ENCODE results near the gene AFF4. TPM values are rescaled to one million over a fixed set of nuclear protein-coding genes. Genes with fewer than 3 reads are reported as not detected.

AFF4 gene
- total RNA-seq, 1 experiment from 2014 or later: 85.3 TPM

DNA sequence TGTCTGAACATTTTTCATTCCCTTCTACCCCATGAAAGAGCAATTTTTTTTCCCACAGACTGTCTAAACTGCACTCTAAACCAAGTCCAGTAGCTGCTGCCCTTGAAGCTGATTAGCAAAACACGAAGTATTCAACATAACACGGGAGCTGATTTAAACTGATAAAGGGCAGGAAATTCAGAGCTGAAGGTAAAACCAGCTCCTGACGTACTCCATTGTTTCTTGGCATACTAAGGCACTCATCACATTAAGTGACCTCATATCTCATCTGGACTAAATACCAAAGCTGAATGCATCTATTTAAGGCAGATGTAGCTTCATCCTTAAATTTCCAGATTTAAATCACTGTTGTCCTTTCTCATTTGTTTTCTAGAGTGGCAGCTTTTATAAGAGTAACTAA is 109.1 kb downstream of the AFF4 start:
- no TSS peak for BruUV-seq (replicated peaks)
- H3K36me3 ChIP-seq (ENCODE audit: insufficient read depth, low read length, poor library complexity, severe bottlenecking): no peaks in the 10 kb centered on the region
- H3K27ac ChIP-seq (ENCODE audit: low read depth, low read length, poor library complexity, severe bottlenecking): no peak overlapping the region
- H3K27me3 ChIP-seq (replicated peaks; ENCODE audit: insufficient read depth, low read depth, low read length, poor library complexity): no peaks in the 10 kb centered on the region
- no peak for DNase-seq (ENCODE audit: low spot score)
- ChIA-PET POLR2A (ENCODE audit: low non-redundant PET) (no interaction called here), CTCF (no interaction called here)
- intact Hi-C loops (cut with micrococcal nuclease; ENCODE audit: unreplicated experiment): no loop called here
- TF ChIP-seq EZH2 (IDR thresholded peaks at IDR 0.05; ENCODE audit: borderline replicate concordance, low read depth, low read length, poor library complexity, severe bottlenecking): no peak
- no peak for TF ChIP-seq CTCF (conservative IDR thresholded peaks at IDR 0.05; ENCODE audit: low read depth, low read length)
- no peaks in the 10 kb centered on the region for H3K4me1 ChIP-seq (ENCODE audit: insufficient read depth, low read length, poor library complexity, severe bottlenecking)
- H3K9me3 ChIP-seq (ENCODE audit: low read depth, low read length, poor library complexity, severe bottlenecking): no peaks in the 10 kb centered on the region
- H3K4me3 ChIP-seq (ENCODE audit: low read depth, low read length, poor library complexity, severe bottlenecking): no peak overlapping the region

DNA sequence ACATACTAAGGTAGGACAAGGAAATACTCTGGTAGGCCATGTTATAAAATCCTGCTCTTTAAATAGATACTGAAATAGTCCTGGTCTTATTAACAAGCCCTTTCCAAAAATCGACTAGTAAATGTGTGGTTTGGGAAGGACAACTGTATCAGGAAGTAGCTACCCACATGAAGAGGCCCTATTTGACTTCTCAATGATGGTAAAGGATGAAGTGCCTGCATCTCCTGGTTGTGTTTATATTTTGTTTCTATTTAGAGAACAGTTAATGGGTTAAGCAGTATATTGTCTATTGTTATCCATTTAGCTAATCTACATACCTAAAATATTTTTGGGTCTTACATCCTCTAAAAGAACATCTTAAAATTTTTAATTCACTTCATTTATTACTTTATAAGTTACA is 109.6 kb downstream of the AFF4 start:
- H3K36me3 ChIP-seq (ENCODE audit: insufficient read depth, low read length, poor library complexity, severe bottlenecking): no peaks in the 10 kb centered on the region
- H3K9me3 ChIP-seq (ENCODE audit: low read depth, low read length, poor library complexity, severe bottlenecking): no peaks in the 10 kb centered on the region
- CTCF ChIA-PET: no interaction called here
- no peak for TF ChIP-seq EZH2 (IDR thresholded peaks at IDR 0.05; ENCODE audit: borderline replicate concordance, low read depth, low read length, poor library complexity, severe bottlenecking)
- TF ChIP-seq CTCF (conservative IDR thresholded peaks at IDR 0.05; ENCODE audit: low read depth, low read length): no peak
- DNase-seq (ENCODE audit: low spot score): no peak
- no peak overlapping the region for H3K27ac ChIP-seq (ENCODE audit: low read depth, low read length, poor library complexity, severe bottlenecking)
- H3K4me1 ChIP-seq (ENCODE audit: insufficient read depth, low read length, poor library complexity, severe bottlenecking): no peaks in the 10 kb centered on the region
- no TSS peak for BruUV-seq (replicated peaks)
- no peaks in the 10 kb centered on the region for H3K27me3 ChIP-seq (replicated peaks; ENCODE audit: insufficient read depth, low read depth, low read length, poor library complexity)
- POLR2A ChIA-PET (ENCODE audit: low non-redundant PET): no interaction called here
- intact Hi-C loops (cut with micrococcal nuclease; ENCODE audit: unreplicated experiment): no loop called here
- no peak overlapping the region for H3K4me3 ChIP-seq (ENCODE audit: low read depth, low read length, poor library complexity, severe bottlenecking)

- no peak for TF ChIP-seq CTCF (conservative IDR thresholded peaks at IDR 0.05; ENCODE audit: low read depth, low read length)
- TF ChIP-seq EZH2 (IDR thresholded peaks at IDR 0.05; ENCODE audit: borderline replicate concordance, low read depth, low read length, poor library complexity, severe bottlenecking): no peak
- no peak for DNase-seq (ENCODE audit: low spot score)
- POLR2A ChIA-PET (ENCODE audit: low non-redundant PET): no interaction called here
- Histone ChIP-seq H3K36me3 (ENCODE audit: insufficient read depth, low read length, poor library complexity, severe bottlenecking) (no peaks in the 10 kb centered on the region), H3K4me1 (ENCODE audit: insufficient read depth, low read length, poor library complexity, severe bottlenecking) (no peaks in the 10 kb centered on the region), H3K27me3 (replicated peaks; ENCODE audit: insufficient read depth, low read depth, low read length, poor library complexity) (no peaks in the 10 kb centered on the region), H3K4me3 (ENCODE audit: low read depth, low read length, poor library complexity, severe bottlenecking) (no peak overlapping the region), H3K27ac (ENCODE audit: low read depth, low read length, poor library complexity, severe bottlenecking) (no peak overlapping the region), H3K9me3 (ENCODE audit: low read depth, low read length, poor library complexity, severe bottlenecking) (no peaks in the 10 kb centered on the region)
- BruUV-seq (replicated peaks): no TSS peak
- CTCF ChIA-PET: no interaction called here
- intact Hi-C loops (cut with micrococcal nuclease; ENCODE audit: unreplicated experiment): no loop called here
These were observed 110.1 kb downstream of the AFF4 start for GRCh38 chr5:132853323-132853722.

All from A673 (cell line).